Ascending aorta (tissue), 2 donors: ENCODE measurements around the gene KIR3DL2. TPM values are rescaled to one million over a fixed set of nuclear protein-coding genes. Genes with fewer than 3 reads are reported as not detected.
"Not testable (repeated sequence)": the region's sequence is repeated elsewhere in the genome, so short reads cannot be mapped to it uniquely, and the experiment has no call there.

Source experiments
- DNase-seq, 2 donors: peaks; one replicate each; pipeline ENCODE4 v3.0.0-alpha.2; 2019; ENCODE audit warnings: low spot score in 2 of 2
- H3K27ac ChIP-seq, 2 donors: fragments of 200-600 bp; sonication (generic); one replicate each; pipeline ENCODE4 v1.5.1; 2016 to 2017; ENCODE audit warnings: mild to moderate bottlenecking in 1 of 2
- H3K27me3 ChIP-seq: fragments of 200-600 bp; sonication (generic); one replicate; pipeline ENCODE4 v1.5.1; 2017
- H3K36me3 ChIP-seq, 2 donors: fragments of 200-600 bp; sonication (generic); one replicate each; pipeline ENCODE4 v1.5.1; 2016
- H3K4me1 ChIP-seq, 2 donors: fragments of 200-600 bp; sonication (generic); one replicate each; pipeline ENCODE4 v1.5.1; 2016 to 2017; ENCODE audit warnings: mild to moderate bottlenecking in 1 of 2
- H3K4me3 ChIP-seq, 2 donors: fragments of 200-600 bp; sonication (generic); one replicate each; pipeline ENCODE4 v1.5.1; 2016 to 2017; ENCODE audit warnings: mild to moderate bottlenecking in 1 of 2
- H3K9me3 ChIP-seq, 2 donors: fragments of 200-600 bp; sonication (generic); one replicate each; pipeline ENCODE4 v1.5.1; 2016
- intact Hi-C: fragments of 100-400 bp; cut with DNase I; formaldehyde crosslinking; loops from one replicate; pipeline ENCODE4 v1.15.1; 2023
- total RNA-seq: library from RNA; depleted of rRNA; stranded (reverse); fragments of >200 nt; gene quantifications from one replicate; pipeline ENCODE4 v1.1.0, GENCODE V29; 2016
- TF ChIP-seq, protein P1 (sequence below), 3 experiments: fragments of 200-600 bp in 2 of 3; fragments of 450-650 bp in 1 of 3; sonication (generic) in 2 of 3; IDR thresholded peaks; one replicate each; pipeline ENCODE4 v1.5.1; 2016 to 2019; ENCODE audit warnings: antibody characterized with exemption in 3 of 3, mild to moderate bottlenecking in 1 of 3, moderate library complexity in 1 of 3

Gene KIR3DL2
- total RNA-seq, 1 donor from 2014 or later: not detected

DNA sequence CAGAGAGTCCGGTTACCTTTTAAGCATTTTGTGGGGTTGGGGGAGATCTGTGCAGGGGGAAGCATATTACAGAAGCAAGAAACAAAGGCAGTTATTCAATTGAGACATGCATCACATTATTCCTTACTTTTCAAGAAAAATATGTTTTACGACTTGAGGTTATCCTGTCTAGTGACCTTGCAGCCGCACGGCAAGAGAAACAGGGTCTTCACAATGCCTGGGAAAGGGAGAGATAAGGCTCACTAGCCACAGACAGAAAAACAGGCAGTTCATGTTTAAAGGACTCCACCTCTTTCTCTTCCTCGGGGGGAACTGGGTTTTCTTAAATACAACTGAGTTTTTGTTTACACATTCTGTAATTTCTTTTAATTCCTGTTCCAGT lies 55.2 kb downstream of the KIR3DL2 start:
- no peaks in the 10 kb centered on the region for H3K27me3 ChIP-seq
- TF ChIP-seq, protein P1, sequence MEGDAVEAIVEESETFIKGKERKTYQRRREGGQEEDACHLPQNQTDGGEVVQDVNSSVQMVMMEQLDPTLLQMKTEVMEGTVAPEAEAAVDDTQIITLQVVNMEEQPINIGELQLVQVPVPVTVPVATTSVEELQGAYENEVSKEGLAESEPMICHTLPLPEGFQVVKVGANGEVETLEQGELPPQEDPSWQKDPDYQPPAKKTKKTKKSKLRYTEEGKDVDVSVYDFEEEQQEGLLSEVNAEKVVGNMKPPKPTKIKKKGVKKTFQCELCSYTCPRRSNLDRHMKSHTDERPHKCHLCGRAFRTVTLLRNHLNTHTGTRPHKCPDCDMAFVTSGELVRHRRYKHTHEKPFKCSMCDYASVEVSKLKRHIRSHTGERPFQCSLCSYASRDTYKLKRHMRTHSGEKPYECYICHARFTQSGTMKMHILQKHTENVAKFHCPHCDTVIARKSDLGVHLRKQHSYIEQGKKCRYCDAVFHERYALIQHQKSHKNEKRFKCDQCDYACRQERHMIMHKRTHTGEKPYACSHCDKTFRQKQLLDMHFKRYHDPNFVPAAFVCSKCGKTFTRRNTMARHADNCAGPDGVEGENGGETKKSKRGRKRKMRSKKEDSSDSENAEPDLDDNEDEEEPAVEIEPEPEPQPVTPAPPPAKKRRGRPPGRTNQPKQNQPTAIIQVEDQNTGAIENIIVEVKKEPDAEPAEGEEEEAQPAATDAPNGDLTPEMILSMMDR (IDR thresholded peaks at IDR 0.05): no peak
- no peak overlapping the region for H3K27ac ChIP-seq
- no peak for DNase-seq
- no peaks in the 10 kb centered on the region for H3K36me3 ChIP-seq
- no peaks in the 10 kb centered on the region for H3K9me3 ChIP-seq
- no peaks in the 10 kb centered on the region for H3K4me1 ChIP-seq
- no peak overlapping the region for H3K4me3 ChIP-seq
- intact Hi-C loops: no loop called here

DNA sequence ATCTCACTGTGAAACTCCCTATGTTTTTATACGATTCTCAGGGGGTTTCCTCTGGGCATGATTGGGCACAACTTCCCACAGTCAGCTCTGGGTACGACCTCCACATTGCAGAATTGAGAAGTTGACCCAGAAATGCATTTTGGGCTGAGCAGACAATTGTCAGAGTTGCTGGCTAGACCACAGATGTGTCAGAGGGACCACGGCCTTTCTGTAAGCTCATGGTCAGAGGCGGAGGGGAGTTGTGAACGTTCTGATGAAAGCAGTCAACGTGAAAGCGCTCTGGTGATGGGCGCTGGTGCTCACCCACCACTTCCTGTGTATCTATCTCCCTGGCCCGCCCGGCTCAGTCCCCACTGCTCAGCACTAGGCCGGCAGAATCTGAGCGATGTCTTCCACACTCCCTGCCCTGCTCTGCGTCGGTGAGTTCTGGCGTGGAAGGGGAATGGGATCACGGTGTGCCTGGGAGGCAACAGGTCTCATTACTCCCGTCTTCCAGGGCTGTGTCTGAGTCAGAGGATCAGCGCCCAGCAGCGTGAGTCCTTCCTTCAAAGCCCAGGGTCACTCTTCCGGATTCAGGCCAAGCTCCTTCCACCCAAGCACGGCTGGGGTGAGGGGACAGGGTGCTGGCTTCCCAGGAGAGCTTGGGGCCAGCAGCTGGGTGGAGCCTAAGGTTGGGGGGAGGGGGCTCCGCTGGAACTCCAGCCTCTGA lies 55.7 kb downstream of the KIR3DL2 start, which contains the start of gene NCR1:
TSS of gene NCR1 (plus strand) at position 346 of the 709 bp plus-strand sequence. CDS start at position 386, 40 bp downstream.
- Histone ChIP-seq H3K9me3 (no peaks in the 10 kb centered on the region), H3K4me1 (no peaks in the 10 kb centered on the region), H3K4me3 (no peak within 1 kb of the TSS), H3K27ac (no peak within 1 kb of the TSS), H3K27me3 (no peaks in the 10 kb centered on the region), H3K36me3 (no peaks in the 10 kb centered on the region)
- no peak for DNase-seq
- TF ChIP-seq, protein P1 (IDR thresholded peaks at IDR 0.05): no peak
- intact Hi-C loops: no loop called here

DNA sequence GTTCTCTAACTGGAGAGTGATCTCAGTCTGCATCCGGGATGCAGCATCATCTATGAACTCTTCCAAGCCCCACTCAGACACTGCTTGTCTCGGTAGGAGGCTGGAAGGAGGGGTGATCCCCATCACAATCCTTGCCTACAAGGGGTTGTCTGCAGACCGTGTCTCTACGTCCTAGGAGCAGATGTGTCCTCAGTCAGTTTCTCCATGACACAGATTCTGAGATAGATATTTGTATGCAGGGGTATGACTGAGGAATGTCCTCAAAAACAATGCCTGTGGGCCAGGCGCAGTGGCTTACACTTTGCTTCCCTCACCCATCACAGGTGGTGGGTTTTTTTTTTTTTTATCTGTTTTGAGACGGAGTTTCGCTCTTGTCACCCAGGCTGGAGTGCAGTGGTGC lies 56.6 kb downstream of the KIR3DL2 start:
- Histone ChIP-seq H3K27me3 (no peaks in the 10 kb centered on the region), H3K9me3 (no peaks in the 10 kb centered on the region), H3K27ac (no peak overlapping the region), H3K36me3 (no peaks in the 10 kb centered on the region), H3K4me3 (no peak overlapping the region), H3K4me1 (no peaks in the 10 kb centered on the region)
- intact Hi-C loops: no loop called here
- DNase-seq: no peak
- TF ChIP-seq, protein P1 (IDR thresholded peaks at IDR 0.05): no peak

DNA sequence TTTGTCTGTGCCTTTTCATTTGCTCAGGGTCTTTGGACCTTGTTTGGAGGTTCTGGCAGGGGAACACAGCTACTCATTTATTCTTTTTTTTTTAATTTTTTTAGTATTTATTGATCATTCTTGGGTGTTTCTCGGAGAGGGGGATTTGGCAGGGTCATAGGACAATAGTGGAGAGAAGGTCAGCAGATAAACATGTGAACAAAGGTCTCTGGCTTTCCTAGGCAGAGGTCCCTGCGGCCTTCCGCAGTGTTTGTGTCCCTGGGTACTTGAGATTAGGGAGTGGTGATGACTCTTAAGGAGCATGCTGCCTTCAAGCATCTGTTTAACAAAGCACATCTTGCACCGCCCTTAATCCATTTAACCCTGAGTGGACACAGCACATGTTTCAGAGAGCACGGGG lies 57.7 kb downstream of the KIR3DL2 start:
- H3K27me3 ChIP-seq, H3K4me1 ChIP-seq, DNase-seq, H3K27ac ChIP-seq, H3K36me3 ChIP-seq, H3K9me3 ChIP-seq, intact Hi-C loops, H3K4me3 ChIP-seq: not testable (repeated sequence)

Other genes with a start within 250 kb of the KIR3DL2 start
- gene LILRB1, start 220.0 kb upstream of the KIR3DL2 start, total RNA-seq: 2.7 TPM
- 0.64 TPM for gene LILRB4, start 187.5 kb upstream of the KIR3DL2 start, total RNA-seq
- not detected for gene KIR3DL3, start 126.0 kb upstream of the KIR3DL2 start, total RNA-seq
- not detected for gene KIR2DL3, start 111.9 kb upstream of the KIR3DL2 start, total RNA-seq
- gene KIR2DL1, start 80.7 kb upstream of the KIR3DL2 start, total RNA-seq: not detected
- gene KIR2DL4, start 46.8 kb upstream of the KIR3DL2 start, total RNA-seq: not detected
- gene KIR3DL1, start 34.0 kb upstream of the KIR3DL2 start, total RNA-seq: not detected
- not detected for gene KIR2DS4, start 17.8 kb upstream of the KIR3DL2 start, total RNA-seq
- gene FCAR, start 23.8 kb downstream of the KIR3DL2 start, total RNA-seq: not detected
- gene NCR1, start 55.7 kb downstream of the KIR3DL2 start, total RNA-seq: not detected
- gene NLRP7, start 97.1 kb downstream of the KIR3DL2 start, total RNA-seq: not detected
- gene NLRP2, start 115.9 kb downstream of the KIR3DL2 start, total RNA-seq: not detected
- gene GP6, start 187.8 kb downstream of the KIR3DL2 start, total RNA-seq: not detected
- gene RDH13, start 212.7 kb downstream of the KIR3DL2 start, total RNA-seq: 12.1 TPM
- not detected for gene EPS8L1, start 225.4 kb downstream of the KIR3DL2 start, total RNA-seq